Measurements from ENCODE around the gene RNASEL. TPM values are rescaled to one million over a fixed set of nuclear protein-coding genes. Genes with fewer than 3 reads are reported as not detected.
A peak's percentile ranks its signal among the peaks of the same experiment; 100 is the strongest.
"Not testable (repeated sequence)": the region's sequence is repeated elsewhere in the genome, so short reads cannot be mapped to it uniquely, and the experiment has no call there.

The RNASEL gene
- 1 to 10 TPM; 4.1 to 4.3 TPM for total RNA-seq

GRCh38 chr1:182588500-182589396 is at the start of gene RNASEL:
Gene RNASEL (minus strand): TSS chr1:182589256. CDS start chr1:182586806, 2,450 bp downstream.
- peak; percentile 54 for DNase-seq
- Mint-ChIP-seq H3K4me1 (peaks cover 39% of the 10 kb centered on the region), H3K9me3 (peaks cover 1% of the 10 kb centered on the region), H3K27me3 (no peaks in the 10 kb centered on the region), H3K4me3 (peak within 1 kb of the TSS; percentile 99), H3K27ac (peak within 1 kb of the TSS; percentile 98), H3K36me3 (peaks cover 24% of the 10 kb centered on the region)

DNA sequence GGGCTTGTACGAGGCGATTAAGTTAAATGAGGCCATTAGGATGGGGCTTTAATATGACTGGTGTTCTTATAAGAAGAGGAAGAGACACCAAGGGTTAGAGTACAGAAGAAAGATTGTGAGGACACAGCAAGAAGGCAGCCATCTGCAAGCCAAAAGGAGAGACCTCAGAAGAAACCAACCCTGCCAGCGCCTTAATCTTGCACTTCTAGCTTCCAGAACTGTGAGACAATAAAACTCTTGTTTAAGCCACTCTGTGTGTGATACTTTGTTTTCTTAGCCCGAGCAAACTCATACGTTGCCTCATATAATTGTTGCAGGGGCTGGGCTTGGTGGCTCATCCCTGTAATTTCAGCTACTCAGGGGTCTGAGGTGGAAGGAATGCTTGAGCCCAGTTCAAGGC is 48.7 kb upstream of the RNASEL start:
- H3K27me3 Mint-ChIP-seq = peaks cover 17% of the 10 kb centered on the region
- H3K4me1 Mint-ChIP-seq = no peaks in the 10 kb centered on the region
- no peaks in the 10 kb centered on the region for H3K36me3 Mint-ChIP-seq
- DNase-seq = no peak
- no peaks in the 10 kb centered on the region for H3K9me3 Mint-ChIP-seq
- H3K27ac Mint-ChIP-seq = no peak overlapping the region
- H3K4me3 Mint-ChIP-seq = no peak overlapping the region

GRCh38 chr1:182635871-182636270 is 46.8 kb upstream of the RNASEL start:
- DNase-seq = no peak
- Mint-ChIP-seq H3K27ac (no peak overlapping the region), H3K27me3 (peaks cover 31% of the 10 kb centered on the region), H3K9me3 (no peaks in the 10 kb centered on the region), H3K4me1 (peaks cover 11% of the 10 kb centered on the region), H3K36me3 (no peaks in the 10 kb centered on the region), H3K4me3 (no peak overlapping the region)

DNA sequence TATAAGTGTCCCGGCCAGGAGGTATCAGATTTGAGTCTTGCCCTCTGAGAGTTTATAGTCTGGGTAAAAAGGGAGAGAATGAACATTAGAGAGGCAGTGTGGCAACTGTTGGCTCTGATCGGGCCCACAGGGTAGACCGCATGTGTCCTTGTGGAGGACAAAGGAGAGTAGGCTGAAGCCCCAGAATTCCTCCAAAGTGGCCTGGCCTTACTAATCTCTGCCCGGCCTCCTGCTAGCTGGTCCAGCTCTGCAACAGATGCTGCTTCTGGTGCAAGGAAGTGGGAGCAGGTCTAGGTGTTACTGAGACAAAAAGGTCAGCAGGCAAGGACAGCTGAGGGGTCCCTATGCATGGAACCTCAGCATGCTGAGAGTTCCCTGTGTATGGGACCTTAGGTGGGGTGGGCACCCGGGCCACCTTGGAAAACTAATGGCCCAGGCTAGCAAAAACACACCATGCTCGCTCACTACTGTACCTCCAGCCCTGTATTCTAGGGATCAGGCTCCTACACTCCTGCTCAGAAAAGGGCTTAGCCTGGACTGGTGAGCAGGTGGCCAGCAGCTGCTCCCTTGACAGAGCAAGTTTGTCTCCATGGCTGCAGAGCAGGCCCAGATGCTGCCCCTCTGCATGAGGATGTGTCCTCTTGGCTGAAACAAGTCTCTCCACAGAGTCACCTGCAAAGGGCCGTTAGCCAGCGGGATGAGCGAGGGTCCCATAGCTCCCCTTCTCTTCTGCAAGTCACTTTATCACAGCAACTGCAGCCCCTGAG is 45.4 kb upstream of the RNASEL start:
- no peak for DNase-seq
- no peaks in the 10 kb centered on the region for H3K36me3 Mint-ChIP-seq
- no peaks in the 10 kb centered on the region for H3K9me3 Mint-ChIP-seq
- no peak overlapping the region for H3K4me3 Mint-ChIP-seq
- H3K27ac Mint-ChIP-seq = no peak overlapping the region
- peaks cover 34% of the 10 kb centered on the region for H3K27me3 Mint-ChIP-seq
- H3K4me1 Mint-ChIP-seq = peaks cover 24% of the 10 kb centered on the region

DNA sequence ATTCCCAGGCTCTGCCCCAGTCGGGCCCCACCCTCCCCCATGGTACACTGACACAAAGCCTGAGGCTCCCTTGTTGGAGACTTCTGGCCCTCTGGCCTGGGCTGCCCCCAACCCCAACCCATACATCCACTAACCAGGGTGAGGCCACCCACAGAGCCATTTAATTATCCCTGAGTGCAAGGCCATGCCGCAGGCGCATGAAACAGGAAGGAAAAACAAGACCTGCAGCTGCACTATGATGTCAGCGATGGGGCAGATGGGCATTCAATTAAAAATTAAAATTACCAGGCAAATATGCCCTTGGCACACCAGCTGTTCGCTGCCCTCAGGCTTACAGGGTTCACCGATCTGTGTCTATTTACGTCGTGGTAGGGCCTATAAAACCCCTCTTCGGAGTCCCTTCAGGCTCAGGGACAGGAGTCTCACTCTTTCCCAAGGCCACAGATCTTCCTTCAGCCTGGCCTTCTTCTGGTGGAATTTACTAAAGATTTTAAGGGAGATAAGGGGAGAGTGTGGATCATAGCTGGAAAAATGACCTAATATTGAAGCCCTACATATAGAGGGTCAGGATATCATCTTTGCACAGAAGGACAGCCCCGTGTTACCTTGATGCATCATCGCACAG is 44.7 kb upstream of the RNASEL start:
- Mint-ChIP-seq H3K27me3 (peaks cover 32% of the 10 kb centered on the region), H3K27ac (no peak overlapping the region), H3K9me3 (no peaks in the 10 kb centered on the region), H3K4me1 (peaks cover 31% of the 10 kb centered on the region), H3K36me3 (no peaks in the 10 kb centered on the region), H3K4me3 (no peak overlapping the region)
- DNase-seq = no peak

DNA sequence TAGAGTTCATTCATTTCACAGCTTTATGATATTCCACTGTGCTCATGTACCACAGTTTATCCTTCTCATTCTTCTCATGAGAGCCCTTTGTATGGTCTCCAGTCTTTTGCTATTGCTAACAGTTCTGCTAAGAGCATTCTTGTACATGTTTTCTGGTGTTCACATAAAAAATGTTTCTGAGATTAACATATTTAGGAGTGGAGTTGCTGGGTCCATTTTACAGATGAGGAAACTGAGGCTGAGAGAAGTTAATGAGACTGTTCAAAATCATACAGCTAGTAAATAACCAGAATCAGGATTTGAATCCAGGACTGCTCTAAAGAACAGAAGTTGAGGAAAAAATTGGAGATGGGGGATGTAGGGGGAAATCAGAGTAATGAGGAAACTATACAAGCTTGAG is 44.0 kb upstream of the RNASEL start:
- DNase-seq = no peak
- Mint-ChIP-seq H3K4me1 (peaks cover 34% of the 10 kb centered on the region), H3K27me3 (peaks cover 39% of the 10 kb centered on the region), H3K27ac (no peak overlapping the region), H3K36me3 (no peaks in the 10 kb centered on the region), H3K4me3 (no peak overlapping the region), H3K9me3 (no peaks in the 10 kb centered on the region)

DNA sequence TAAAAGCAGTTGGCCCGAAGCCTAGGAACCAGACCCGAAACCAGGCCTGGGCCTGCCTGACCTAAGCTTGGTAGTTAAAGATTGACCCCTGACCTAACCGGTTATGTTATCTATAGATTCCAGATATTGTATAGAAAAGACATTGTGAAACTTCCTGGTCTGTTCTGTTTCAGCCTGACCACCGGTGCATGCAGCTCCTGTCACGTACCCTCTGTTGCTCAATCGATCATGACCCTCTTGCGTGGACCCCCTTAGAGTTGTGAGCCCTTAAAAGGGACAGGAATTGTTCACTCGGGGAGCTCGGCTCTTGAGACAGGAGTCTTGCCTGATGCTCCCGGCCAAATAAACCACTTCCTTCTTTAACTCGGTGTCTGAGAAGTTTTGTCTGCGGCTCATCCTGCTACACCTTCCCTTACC is 43.4 kb upstream of the RNASEL start:
- DNase-seq, H3K9me3 Mint-ChIP-seq, H3K4me3 Mint-ChIP-seq, H3K36me3 Mint-ChIP-seq, H3K27ac Mint-ChIP-seq: not testable (repeated sequence)
- Mint-ChIP-seq H3K4me1 (peaks cover 34% of the 10 kb centered on the region), H3K27me3 (peaks cover 45% of the 10 kb centered on the region)

GRCh38 chr1:182631954-182632353 is 42.9 kb upstream of the RNASEL start:
- no peaks in the 10 kb centered on the region for H3K36me3 Mint-ChIP-seq
- no peak overlapping the region for H3K4me3 Mint-ChIP-seq
- peaks cover 49% of the 10 kb centered on the region for H3K27me3 Mint-ChIP-seq
- H3K9me3 Mint-ChIP-seq = no peaks in the 10 kb centered on the region
- DNase-seq = no peak
- peaks cover 37% of the 10 kb centered on the region for H3K4me1 Mint-ChIP-seq
- no peak overlapping the region for H3K27ac Mint-ChIP-seq

- no peak overlapping the region for H3K27ac Mint-ChIP-seq
These were observed 42.1 kb upstream of the RNASEL start for GRCh38 chr1:182631053-182631677.

GRCh38 chr1:182630586-182630985 is 41.5 kb upstream of the RNASEL start:
- H3K27ac Mint-ChIP-seq = peak overlapping the region; percentile 60
- peaks cover 50% of the 10 kb centered on the region for H3K4me1 Mint-ChIP-seq
- H3K27me3 Mint-ChIP-seq = peaks cover 50% of the 10 kb centered on the region
- no peak overlapping the region for H3K4me3 Mint-ChIP-seq
- no peaks in the 10 kb centered on the region for H3K36me3 Mint-ChIP-seq
- DNase-seq = no peak
- H3K9me3 Mint-ChIP-seq = no peaks in the 10 kb centered on the region

More at GRCh38 chr1:182631053-182631677, 42.1 kb upstream of the RNASEL start:
- Mint-ChIP-seq H3K27me3 (peaks cover 50% of the 10 kb centered on the region), H3K36me3 (no peaks in the 10 kb centered on the region), H3K9me3 (no peaks in the 10 kb centered on the region), H3K4me1 (peaks cover 45% of the 10 kb centered on the region), H3K4me3 (no peak overlapping the region)
- DNase-seq = no peak

- Mint-ChIP-seq H3K27ac (peak overlapping the region; percentile 60), H3K4me1 (peaks cover 60% of the 10 kb centered on the region), H3K36me3 (no peaks in the 10 kb centered on the region), H3K4me3 (peak overlapping the region; percentile 30), H3K9me3 (no peaks in the 10 kb centered on the region), H3K27me3 (peaks cover 50% of the 10 kb centered on the region)
- peak; percentile 75 for DNase-seq
These were observed 40.5 kb upstream of the RNASEL start for GRCh38 chr1:182629499-182630096.

DNA sequence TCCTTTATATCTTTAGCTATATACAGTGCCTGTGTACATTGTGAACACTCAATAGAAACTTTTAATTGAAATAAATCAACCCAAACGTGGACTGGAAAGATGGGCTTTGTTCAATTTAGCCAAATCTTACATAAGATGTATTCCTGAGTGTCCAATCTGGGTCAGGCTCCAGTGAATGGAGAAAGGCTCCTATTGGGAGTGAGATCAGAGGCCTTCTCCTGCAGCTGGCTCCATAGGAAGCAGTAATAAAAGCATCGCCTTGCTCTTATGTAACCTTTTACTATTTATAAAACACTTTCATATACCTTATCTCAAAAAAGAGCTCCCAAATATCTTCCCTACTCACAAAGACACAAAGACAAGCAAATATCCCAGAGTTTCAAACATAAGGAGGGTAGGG is 40.0 kb upstream of the RNASEL start:
- Mint-ChIP-seq H3K4me1 (peaks cover 64% of the 10 kb centered on the region), H3K27me3 (peaks cover 48% of the 10 kb centered on the region), H3K9me3 (no peaks in the 10 kb centered on the region), H3K27ac (peak overlapping the region; percentile 60), H3K4me3 (peak overlapping the region; percentile 30), H3K36me3 (no peaks in the 10 kb centered on the region)
- no peak for DNase-seq

- no peak for DNase-seq
- Mint-ChIP-seq H3K4me3 (no peak overlapping the region), H3K4me1 (peaks cover 68% of the 10 kb centered on the region), H3K36me3 (no peaks in the 10 kb centered on the region), H3K9me3 (no peaks in the 10 kb centered on the region), H3K27me3 (peaks cover 43% of the 10 kb centered on the region), H3K27ac (no peak overlapping the region)
These were observed 39.6 kb upstream of the RNASEL start for GRCh38 chr1:182628657-182629056.

DNA sequence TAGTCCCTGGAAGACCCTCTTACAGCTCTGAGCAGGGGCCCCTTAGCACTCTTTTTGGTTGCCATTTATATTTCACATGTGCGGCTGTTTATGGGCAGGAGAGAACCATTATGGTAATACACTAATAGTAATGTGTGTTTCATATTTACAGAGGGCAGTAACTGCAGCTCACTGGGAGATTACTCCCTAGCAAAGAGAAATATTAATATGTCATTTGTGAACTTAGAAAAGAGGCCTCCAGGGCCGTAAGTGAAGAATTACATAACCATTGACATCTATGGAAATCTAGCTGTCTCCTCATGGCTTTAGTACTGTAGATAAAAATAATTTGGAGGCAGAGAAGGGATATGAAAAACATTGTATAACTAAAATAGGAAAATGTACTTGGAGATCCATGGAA is 38.6 kb upstream of the RNASEL start:
- Mint-ChIP-seq H3K27ac (no peak overlapping the region), H3K4me3 (no peak overlapping the region), H3K4me1 (peaks cover 78% of the 10 kb centered on the region), H3K27me3 (peaks cover 37% of the 10 kb centered on the region), H3K9me3 (no peaks in the 10 kb centered on the region), H3K36me3 (no peaks in the 10 kb centered on the region)
- DNase-seq = no peak

All from activated naive CD8-positive, alpha-beta T cell treated with anti-CD3 and anti-CD28 coated beads for 36 hours (primary cell).